IPS-18a (cell line): ENCODE data around the gene SLC37A1.

Experiments used
- H3K27ac ChIP-seq: one replicate; pipeline ENCODE4 v1.5.1; 2013; ENCODE audit warnings: low read length
- H3K27me3 ChIP-seq: one replicate; pipeline ENCODE4 v1.6.1; 2013; ENCODE audit warnings: mild to moderate bottlenecking, low read length; ENCODE audit not compliant: control insufficient read depth, insufficient read depth
- H3K36me3 ChIP-seq: one replicate; pipeline ENCODE4 v1.6.1; 2013; ENCODE audit warnings: low read depth, low read length; ENCODE audit not compliant: control insufficient read depth
- H3K4me1 ChIP-seq: one replicate; pipeline ENCODE4 v1.6.1; 2013; ENCODE audit warnings: low read depth, low read length; ENCODE audit not compliant: control insufficient read depth
- H3K4me3 ChIP-seq: one replicate; pipeline ENCODE4 v1.5.1; 2013; ENCODE audit warnings: low read length
- H3K9ac ChIP-seq: one replicate; pipeline ENCODE4 v1.6.1; 2013; ENCODE audit warnings: mild to moderate bottlenecking, low read length, moderate library complexity
- H3K9me3 ChIP-seq: one replicate; pipeline ENCODE4 v1.6.1; 2013; ENCODE audit warnings: low read depth, low read length; ENCODE audit not compliant: control insufficient read depth

The SLC37A1 gene

GRCh38 chr21:42512346-42513034 is 1.2 kb upstream of the SLC37A1 start:
- Histone ChIP-seq H3K27ac (no peak overlapping the region), H3K4me1 (peaks cover 27% of the 10 kb centered on the region), H3K36me3 (no peaks in the 10 kb centered on the region), H3K9me3 (no peaks in the 10 kb centered on the region), H3K4me3 (no peak overlapping the region), H3K9ac (no peak overlapping the region), H3K27me3 (peaks cover 12% of the 10 kb centered on the region)

GRCh38 chr21:42513985-42514882 is 582 bp downstream of the SLC37A1 start:
- Histone ChIP-seq H3K4me3 (peak overlapping the region; percentile 67), H3K9me3 (no peaks in the 10 kb centered on the region), H3K36me3 (peaks cover 7% of the 10 kb centered on the region), H3K9ac (peak overlapping the region; percentile 53), H3K27ac (peak overlapping the region; percentile 41), H3K4me1 (peaks cover 27% of the 10 kb centered on the region), H3K27me3 (peaks cover 12% of the 10 kb centered on the region)

DNA sequence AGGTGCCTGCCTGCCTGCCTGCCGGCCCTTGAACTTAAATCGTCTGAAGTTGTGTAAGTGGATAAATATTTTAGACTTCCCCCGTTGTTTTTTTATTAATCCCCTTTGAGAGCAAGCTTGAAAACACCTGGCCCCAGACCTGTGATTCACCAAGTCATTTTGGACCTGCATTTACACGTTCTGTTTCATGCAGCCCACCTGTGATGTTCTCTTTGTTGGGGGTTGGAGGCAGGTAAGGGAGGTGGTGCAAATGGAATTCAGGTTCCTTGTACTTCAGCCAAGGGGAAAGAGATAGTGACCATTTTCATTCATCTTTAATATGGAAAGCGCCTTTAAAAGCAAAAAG is 1.2 kb downstream of the SLC37A1 start:
- Histone ChIP-seq H3K9me3 (no peaks in the 10 kb centered on the region), H3K36me3 (peaks cover 13% of the 10 kb centered on the region), H3K27ac (peak overlapping the region; percentile 41), H3K9ac (peak overlapping the region; percentile 53), H3K27me3 (peaks cover 12% of the 10 kb centered on the region), H3K4me1 (peaks cover 27% of the 10 kb centered on the region), H3K4me3 (peak overlapping the region; percentile 67)

GRCh38 chr21:42515708-42516502 is 2.3 kb downstream of the SLC37A1 start:
- Histone ChIP-seq H3K9me3 (no peaks in the 10 kb centered on the region), H3K4me3 (peak overlapping the region; percentile 67), H3K27me3 (peaks cover 12% of the 10 kb centered on the region), H3K9ac (no peak overlapping the region), H3K4me1 (peaks cover 27% of the 10 kb centered on the region), H3K36me3 (peaks cover 15% of the 10 kb centered on the region), H3K27ac (no peak overlapping the region)

DNA sequence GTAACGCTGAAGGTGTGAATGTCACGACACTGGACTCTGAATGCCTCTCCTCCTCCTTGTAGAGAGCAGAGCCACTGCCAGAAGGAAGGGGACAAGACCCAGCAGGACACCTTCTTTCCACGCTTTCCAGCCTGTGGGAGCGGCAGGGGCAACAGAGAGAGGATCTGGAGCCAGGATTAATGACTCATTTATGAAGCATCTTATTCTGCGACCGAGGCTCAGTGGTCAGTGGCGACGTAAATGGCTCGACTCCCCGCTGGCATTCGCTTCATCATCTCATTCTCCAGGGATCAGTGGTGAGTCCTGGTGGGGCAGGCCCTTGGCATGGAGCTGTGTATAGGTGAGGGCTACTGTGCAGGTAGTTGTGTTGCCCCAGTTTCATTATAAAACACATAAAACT is 4.6 kb downstream of the SLC37A1 start:
- Histone ChIP-seq H3K9me3 (no peaks in the 10 kb centered on the region), H3K27ac (no peak overlapping the region), H3K4me3 (no peak overlapping the region), H3K9ac (no peak overlapping the region), H3K36me3 (peaks cover 15% of the 10 kb centered on the region), H3K27me3 (peaks cover 1% of the 10 kb centered on the region), H3K4me1 (peaks cover 22% of the 10 kb centered on the region)

GRCh38 chr21:42518626-42519025 is 5.0 kb downstream of the SLC37A1 start:
- H3K27ac ChIP-seq, result no peak overlapping the region
- no peak overlapping the region for H3K9ac ChIP-seq
- H3K4me1 ChIP-seq, result peaks cover 26% of the 10 kb centered on the region

GRCh38 chr21:42520628-42521253 is 7.1 kb downstream of the SLC37A1 start:
- no peaks in the 10 kb centered on the region for H3K9me3 ChIP-seq
- H3K27me3 ChIP-seq, result no peaks in the 10 kb centered on the region
- peaks cover 15% of the 10 kb centered on the region for H3K36me3 ChIP-seq
- H3K4me3 ChIP-seq, result no peak overlapping the region
- H3K27ac ChIP-seq, result no peak overlapping the region
- H3K9ac ChIP-seq, result no peak overlapping the region
- peaks cover 36% of the 10 kb centered on the region for H3K4me1 ChIP-seq

More at GRCh38 chr21:42518626-42519025, 5.0 kb downstream of the SLC37A1 start:
- Histone ChIP-seq H3K9me3 (no peaks in the 10 kb centered on the region), H3K36me3 (peaks cover 15% of the 10 kb centered on the region), H3K4me3 (no peak overlapping the region), H3K27me3 (no peaks in the 10 kb centered on the region)

GRCh38 chr21:42521384-42521783 is 7.7 kb downstream of the SLC37A1 start:
- Histone ChIP-seq H3K36me3 (peaks cover 15% of the 10 kb centered on the region), H3K9me3 (no peaks in the 10 kb centered on the region), H3K9ac (no peak overlapping the region), H3K27me3 (no peaks in the 10 kb centered on the region), H3K4me3 (no peak overlapping the region), H3K27ac (no peak overlapping the region), H3K4me1 (peaks cover 36% of the 10 kb centered on the region)

- H3K9me3 ChIP-seq, result no peaks in the 10 kb centered on the region
- H3K27me3 ChIP-seq, result no peaks in the 10 kb centered on the region
- peaks cover 15% of the 10 kb centered on the region for H3K36me3 ChIP-seq
- H3K27ac ChIP-seq, result no peak overlapping the region
- no peak overlapping the region for H3K4me3 ChIP-seq
- H3K9ac ChIP-seq, result no peak overlapping the region
- H3K4me1 ChIP-seq, result peaks cover 32% of the 10 kb centered on the region
Observed at GRCh38 chr21:42521805-42522204, 8.2 kb downstream of the SLC37A1 start.

GRCh38 chr21:42522271-42522670 is 8.6 kb downstream of the SLC37A1 start:
- Histone ChIP-seq H3K4me1 (peaks cover 32% of the 10 kb centered on the region), H3K9ac (no peak overlapping the region), H3K27ac (no peak overlapping the region), H3K4me3 (no peak overlapping the region), H3K36me3 (peaks cover 15% of the 10 kb centered on the region), H3K27me3 (no peaks in the 10 kb centered on the region), H3K9me3 (no peaks in the 10 kb centered on the region)

- H3K4me3 ChIP-seq, result no peak overlapping the region
- H3K27me3 ChIP-seq, result no peaks in the 10 kb centered on the region
- H3K27ac ChIP-seq, result no peak overlapping the region
- no peak overlapping the region for H3K9ac ChIP-seq
- peaks cover 15% of the 10 kb centered on the region for H3K36me3 ChIP-seq
- H3K9me3 ChIP-seq, result no peaks in the 10 kb centered on the region
- H3K4me1 ChIP-seq, result peaks cover 32% of the 10 kb centered on the region
Observed at GRCh38 chr21:42522771-42523170, 9.1 kb downstream of the SLC37A1 start.
